Middle frontal gyrus (tissue), 1 donor: ENCODE measurements around the gene AMBRA1.

Experiments
- DNase-seq: peaks from one replicate; pipeline ENCODE4 v3.0.0-alpha.2; 2015; ENCODE audit warnings: low spot score; ENCODE audit errors: extremely low spot score

The AMBRA1 gene

GRCh38 chr11:46593550-46594373, at the start of gene AMBRA1:
Gene AMBRA1, minus strand, starts transcription at chr11:46594023. Its CDS starts 45,643 bp downstream, at chr11:46548380.
- peak; percentile 80 for DNase-seq

GRCh38 chr11:46643531-46643930, 49.7 kb upstream of the AMBRA1 start:
- DNase-seq, result no peak

GRCh38 chr11:46642627-46643335, 49.0 kb upstream of the AMBRA1 start:
- DNase-seq, result no peak

GRCh38 chr11:46641639-46642038, 47.8 kb upstream of the AMBRA1 start:
- no peak for DNase-seq

- no peak for DNase-seq
Measured at GRCh38 chr11:46640036-46640788, 46.4 kb upstream of the AMBRA1 start.

GRCh38 chr11:46639197-46639839, 45.5 kb upstream of the AMBRA1 start:
- no peak for DNase-seq

GRCh38 chr11:46637546-46637945, 43.7 kb upstream of the AMBRA1 start:
- no peak for DNase-seq

GRCh38 chr11:46635557-46636139, 41.8 kb upstream of the AMBRA1 start:
- DNase-seq, result no peak

- DNase-seq, result no peak
Measured at GRCh38 chr11:46633291-46634217, 39.7 kb upstream of the AMBRA1 start.

GRCh38 chr11:46632502-46632901, 38.7 kb upstream of the AMBRA1 start:
- no peak for DNase-seq

- DNase-seq, result no peak
Measured at GRCh38 chr11:46631676-46632075, 37.9 kb upstream of the AMBRA1 start.

GRCh38 chr11:46630237-46630636, 36.4 kb upstream of the AMBRA1 start:
- no peak for DNase-seq

GRCh38 chr11:46628961-46629360, 35.1 kb upstream of the AMBRA1 start:
- no peak for DNase-seq

- no peak for DNase-seq
Measured at GRCh38 chr11:46625406-46625805, 31.6 kb upstream of the AMBRA1 start.

- DNase-seq, result no peak
Measured at GRCh38 chr11:46618837-46619236, 25.0 kb upstream of the AMBRA1 start.

- DNase-seq, result no peak
Measured at GRCh38 chr11:46617972-46618314, 24.1 kb upstream of the AMBRA1 start.

GRCh38 chr11:46617134-46617971, 23.5 kb upstream of the AMBRA1 start, which contains the start of the genes ATG13 and HARBI1:
Gene ATG13, plus strand, starts transcription at chr11:46617553. Its CDS starts 26,739 bp downstream, at chr11:46644292.
Gene HARBI1, minus strand, starts transcription at chr11:46617227. Its CDS starts 990 bp downstream, at chr11:46616237.
- DNase-seq, result peak; percentile 80

GRCh38 chr11:46616551-46617133, 22.8 kb upstream of the AMBRA1 start:
- no peak for DNase-seq

- no peak for DNase-seq
Measured at GRCh38 chr11:46615756-46616155, 21.9 kb upstream of the AMBRA1 start.
